Measurements from ENCODE around the gene PRM2. TPM values are rescaled to one million over a fixed set of nuclear protein-coding genes. Genes with fewer than 3 reads are reported as not detected.

Gene PRM2
- total and polyA plus RNA-seq, 9 donors = not detected

DNA sequence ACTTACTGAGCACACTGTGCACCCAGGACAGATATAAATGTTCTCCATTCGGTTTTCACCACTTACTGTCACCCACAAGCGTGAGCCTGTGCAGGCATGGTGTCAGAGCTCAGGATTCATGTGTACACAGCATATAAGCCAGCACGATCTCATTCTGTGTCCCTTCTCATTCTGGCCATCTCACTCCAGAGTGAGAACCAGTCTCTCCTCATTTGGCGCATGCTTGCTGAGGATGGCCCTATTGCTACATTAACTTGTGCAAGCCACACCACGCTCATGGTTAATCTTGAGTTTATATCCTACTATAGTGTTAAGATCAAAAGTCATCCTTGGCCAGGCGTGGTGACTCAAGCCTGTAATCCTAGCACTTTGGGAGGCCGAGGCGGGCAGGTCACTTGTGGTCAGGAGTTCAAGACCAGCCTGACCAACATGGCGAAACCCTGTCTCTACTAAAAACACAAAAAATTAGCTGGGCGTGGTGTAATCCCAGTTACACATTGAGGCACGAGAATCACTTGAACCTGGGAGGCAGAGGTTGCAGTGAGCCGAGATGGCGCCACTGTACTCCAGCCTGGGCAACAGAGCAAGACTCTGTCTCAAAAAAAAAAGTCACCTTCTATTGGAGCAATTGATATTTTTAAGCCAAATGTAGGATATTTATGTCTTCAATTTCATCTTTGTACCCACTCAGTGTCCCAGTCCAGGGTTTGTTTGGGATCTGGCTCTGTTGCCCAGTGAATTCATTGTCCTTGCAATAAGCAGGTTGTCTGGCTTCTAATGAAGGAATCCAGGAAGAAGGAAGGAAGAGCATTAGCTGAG, 41.2 kb downstream of the PRM2 start:
- Histone ChIP-seq H3K4me1 (ENCODE audit: control insufficient read depth, insufficient read depth, low read length) (peaks cover 7% of the 10 kb centered on the region), H3K9me3 (replicated peaks; ENCODE audit: control insufficient read depth, low read depth, low read length) (no peaks in the 10 kb centered on the region), H3K36me3 (ENCODE audit: control insufficient read depth, insufficient read depth, low read length) (no peaks in the 10 kb centered on the region), H3K4me3 (ENCODE audit: low read length) (no peak overlapping the region), H3K27ac (ENCODE audit: low read length) (no peak overlapping the region), H3K27me3 (ENCODE audit: control insufficient read depth, insufficient read depth, low read length) (no peaks in the 10 kb centered on the region)
- DNase-seq = no peak
- 85% methylated on average over 9 of the region's 13 CpGs for WGBS (ENCODE audit: insufficient coverage)

DNA sequence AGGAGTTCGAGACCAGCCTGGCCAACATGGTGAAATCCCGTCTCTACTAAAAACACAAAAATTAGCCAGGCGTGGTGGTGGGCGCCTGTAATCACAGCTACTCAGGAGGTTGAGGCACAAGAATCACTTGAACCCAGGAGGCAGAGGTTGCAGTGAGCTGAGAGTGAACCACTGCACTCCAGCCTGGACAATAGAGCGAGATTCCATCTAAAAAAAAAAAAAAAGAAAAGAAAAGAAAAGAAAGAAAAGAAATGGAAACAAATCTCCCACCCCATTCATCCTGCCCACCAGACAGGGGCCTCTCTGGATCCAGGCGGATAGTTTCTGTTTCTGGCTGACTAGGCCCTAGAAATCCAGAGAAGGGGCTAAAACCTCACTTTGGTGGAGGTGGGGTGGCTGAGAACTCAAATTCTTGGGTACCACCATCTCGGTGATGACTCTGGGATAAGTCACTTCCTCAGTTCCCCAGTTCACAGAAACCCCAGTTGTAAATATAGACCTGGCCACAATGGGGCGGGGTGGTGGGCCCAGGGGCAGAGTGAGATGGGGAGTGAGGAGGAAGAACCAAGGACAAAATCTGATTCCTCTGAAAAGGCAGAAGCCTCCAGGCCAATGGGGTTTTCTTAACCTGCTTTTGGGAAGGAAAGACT, 42.4 kb downstream of the PRM2 start:
- no peak for DNase-seq
- Histone ChIP-seq H3K4me3 (ENCODE audit: low read length) (no peak overlapping the region), H3K4me1 (ENCODE audit: control insufficient read depth, insufficient read depth, low read length) (peaks cover 5% of the 10 kb centered on the region), H3K27me3 (ENCODE audit: control insufficient read depth, insufficient read depth, low read length) (no peaks in the 10 kb centered on the region), H3K9me3 (replicated peaks; ENCODE audit: control insufficient read depth, low read depth, low read length) (no peaks in the 10 kb centered on the region), H3K36me3 (ENCODE audit: control insufficient read depth, insufficient read depth, low read length) (no peaks in the 10 kb centered on the region), H3K27ac (ENCODE audit: low read length) (no peak overlapping the region)
- no CpG with 5 or more reads among the region's 8 CpGs for WGBS (ENCODE audit: insufficient coverage)

DNA sequence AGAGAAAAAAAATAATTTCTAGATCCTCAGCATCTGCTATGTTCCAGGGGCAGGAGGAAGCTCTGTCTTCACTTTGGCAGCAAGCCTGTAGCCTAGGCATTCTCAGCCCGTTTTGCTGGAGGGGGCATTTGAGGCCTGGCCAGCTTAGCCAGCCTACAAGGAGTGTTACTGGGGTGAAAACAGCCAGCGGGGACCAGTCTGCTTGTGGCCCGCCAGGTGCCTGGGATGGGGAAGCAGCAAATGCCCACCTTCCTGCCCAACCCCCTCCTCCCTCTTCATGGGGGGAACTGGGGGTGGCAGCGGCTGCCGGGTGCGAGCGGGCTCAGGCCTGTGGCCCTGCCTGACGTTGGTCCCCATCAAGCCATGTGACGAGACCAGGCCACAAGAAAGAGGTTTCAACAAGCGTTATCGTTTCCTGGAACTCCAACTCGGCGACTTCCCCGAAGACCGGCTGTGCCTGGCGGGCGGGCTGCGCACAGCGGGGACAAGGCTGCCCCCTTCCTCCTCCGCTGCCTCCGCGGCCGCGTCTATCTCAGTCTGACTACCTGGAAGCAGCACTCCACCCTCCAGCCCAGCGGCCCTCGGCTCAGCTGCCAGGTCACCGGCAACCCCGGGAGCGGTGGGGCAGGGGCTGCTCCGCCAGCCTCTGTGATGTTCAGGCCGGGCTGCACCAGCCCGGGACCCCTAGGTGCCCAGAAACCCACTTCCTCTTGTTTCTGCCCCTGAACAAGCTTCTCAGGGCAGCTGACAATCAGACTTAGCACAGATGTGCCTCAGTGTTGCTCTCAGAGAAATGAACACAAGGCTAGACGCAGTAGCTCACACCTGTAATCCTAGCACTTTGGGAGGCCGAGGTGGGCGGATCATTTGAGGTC, 43.2 kb downstream of the PRM2 start:
- no peak overlapping the region for H3K4me3 ChIP-seq (ENCODE audit: low read length)
- H3K27ac ChIP-seq (ENCODE audit: low read length) = no peak overlapping the region
- peaks cover under 1% of the 10 kb centered on the region for H3K27me3 ChIP-seq (ENCODE audit: control insufficient read depth, insufficient read depth, low read length)
- H3K9me3 ChIP-seq (replicated peaks; ENCODE audit: control insufficient read depth, low read depth, low read length) = no peaks in the 10 kb centered on the region
- WGBS (ENCODE audit: insufficient coverage) = 33% methylated on average over 26 of the region's 35 CpGs
- peaks cover 5% of the 10 kb centered on the region for H3K4me1 ChIP-seq (ENCODE audit: control insufficient read depth, insufficient read depth, low read length)
- DNase-seq = no peak
- H3K36me3 ChIP-seq (ENCODE audit: control insufficient read depth, insufficient read depth, low read length) = no peaks in the 10 kb centered on the region

DNA sequence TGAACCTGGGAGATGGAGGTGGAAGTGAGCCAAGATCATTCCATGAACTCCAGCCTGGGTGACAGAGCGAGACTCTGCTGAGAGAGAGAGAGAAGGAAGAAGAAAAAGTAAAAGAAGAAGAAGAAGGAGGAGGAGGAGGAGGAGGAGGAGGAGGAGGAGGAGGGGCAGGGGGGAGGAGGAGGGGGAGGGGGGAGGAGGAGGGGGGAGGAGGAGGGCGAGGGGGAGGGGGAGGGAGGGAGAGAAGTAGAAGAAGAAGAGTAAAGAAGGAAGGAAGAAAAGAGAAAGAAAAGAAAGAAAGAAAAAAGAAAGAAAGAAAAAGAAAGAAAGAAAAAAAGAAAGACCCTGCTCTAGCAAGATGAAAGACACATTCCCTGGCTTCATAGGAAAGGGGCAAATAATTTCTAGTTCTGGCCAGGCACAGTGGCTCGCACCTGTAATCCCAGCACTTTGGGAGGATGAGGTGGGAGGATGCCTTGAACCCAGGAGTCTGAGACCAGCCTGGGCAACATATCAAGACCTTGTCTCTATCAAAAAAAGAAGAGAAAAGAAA, 43.9 kb downstream of the PRM2 start:
- no CpG with 5 or more reads among the region's 3 CpGs for WGBS (ENCODE audit: insufficient coverage)
- H3K4me1 ChIP-seq (ENCODE audit: control insufficient read depth, insufficient read depth, low read length) = peaks cover 5% of the 10 kb centered on the region
- H3K4me3 ChIP-seq (ENCODE audit: low read length) = no peak overlapping the region
- H3K27me3 ChIP-seq (ENCODE audit: control insufficient read depth, insufficient read depth, low read length) = peaks cover 2% of the 10 kb centered on the region
- no peak overlapping the region for H3K27ac ChIP-seq (ENCODE audit: low read length)
- no peaks in the 10 kb centered on the region for H3K36me3 ChIP-seq (ENCODE audit: control insufficient read depth, insufficient read depth, low read length)
- no peak for DNase-seq
- no peaks in the 10 kb centered on the region for H3K9me3 ChIP-seq (replicated peaks; ENCODE audit: control insufficient read depth, low read depth, low read length)

DNA sequence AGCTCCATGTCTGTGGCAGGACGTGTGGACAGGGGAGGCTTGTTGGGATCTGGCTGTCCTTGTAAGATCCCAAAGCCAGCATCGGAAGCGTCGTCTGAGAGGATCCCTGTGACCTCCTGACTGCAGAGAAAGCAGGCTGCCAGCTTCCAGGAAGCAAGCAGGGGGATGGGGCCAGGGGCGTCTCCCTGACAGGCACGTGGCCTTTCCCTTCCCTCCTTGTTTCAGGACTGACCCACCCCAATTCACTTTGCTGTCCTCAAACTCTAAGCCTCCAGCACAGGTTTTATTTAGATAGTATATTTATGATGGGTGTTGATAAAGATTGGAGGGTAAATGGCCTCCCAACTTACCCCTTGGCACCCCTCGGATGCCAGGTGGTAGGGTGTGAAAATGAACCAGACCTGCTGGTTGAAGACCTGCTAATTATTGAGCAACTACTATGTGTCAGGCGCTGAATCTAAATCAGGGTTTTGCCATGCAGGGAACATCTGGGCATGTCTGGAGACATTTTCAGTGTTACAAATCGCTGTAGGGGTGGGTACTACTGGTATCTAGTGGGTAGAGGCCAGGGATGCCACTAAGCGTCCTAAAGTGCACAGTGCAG, 44.8 kb downstream of the PRM2 start:
- Histone ChIP-seq H3K27me3 (ENCODE audit: control insufficient read depth, insufficient read depth, low read length) (peaks cover 2% of the 10 kb centered on the region), H3K4me3 (ENCODE audit: low read length) (no peak overlapping the region), H3K27ac (ENCODE audit: low read length) (no peak overlapping the region), H3K4me1 (ENCODE audit: control insufficient read depth, insufficient read depth, low read length) (peaks cover 5% of the 10 kb centered on the region), H3K36me3 (ENCODE audit: control insufficient read depth, insufficient read depth, low read length) (no peaks in the 10 kb centered on the region), H3K9me3 (replicated peaks; ENCODE audit: control insufficient read depth, low read depth, low read length) (no peaks in the 10 kb centered on the region)
- DNase-seq = no peak
- WGBS (ENCODE audit: insufficient coverage) = 51% methylated on average over 3 of the region's 10 CpGs

DNA sequence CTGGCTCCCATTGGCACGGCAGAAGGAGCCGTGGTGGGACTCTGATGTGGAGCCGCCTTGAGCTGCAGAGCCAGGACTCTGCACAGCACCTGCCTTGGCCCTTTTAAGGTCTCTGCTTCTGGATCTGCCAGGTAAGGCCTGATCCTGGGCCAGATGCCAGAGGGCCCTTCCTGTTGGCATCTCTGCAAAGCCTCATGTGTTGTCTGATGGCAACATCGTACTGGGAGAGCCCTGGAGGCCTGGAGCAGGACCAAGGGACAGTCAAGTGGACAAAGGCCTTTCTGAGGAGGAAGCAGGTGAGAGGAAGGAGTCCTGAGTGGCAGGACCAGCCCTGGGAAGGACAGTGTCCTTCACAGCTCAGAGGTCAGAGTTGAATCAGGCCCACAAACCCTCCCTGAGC, 46.4 kb downstream of the PRM2 start:
- DNase-seq = no peak
- H3K36me3 ChIP-seq (ENCODE audit: control insufficient read depth, insufficient read depth, low read length) = no peaks in the 10 kb centered on the region
- peaks cover 2% of the 10 kb centered on the region for H3K27me3 ChIP-seq (ENCODE audit: control insufficient read depth, insufficient read depth, low read length)
- no peak overlapping the region for H3K4me3 ChIP-seq (ENCODE audit: low read length)
- H3K9me3 ChIP-seq (replicated peaks; ENCODE audit: control insufficient read depth, low read depth, low read length) = no peaks in the 10 kb centered on the region
- peaks cover 13% of the 10 kb centered on the region for H3K4me1 ChIP-seq (ENCODE audit: control insufficient read depth, insufficient read depth, low read length)
- H3K27ac ChIP-seq (ENCODE audit: low read length) = no peak overlapping the region
- 81% methylated on average over 4 of the region's 4 CpGs for WGBS (ENCODE audit: insufficient coverage)

DNA sequence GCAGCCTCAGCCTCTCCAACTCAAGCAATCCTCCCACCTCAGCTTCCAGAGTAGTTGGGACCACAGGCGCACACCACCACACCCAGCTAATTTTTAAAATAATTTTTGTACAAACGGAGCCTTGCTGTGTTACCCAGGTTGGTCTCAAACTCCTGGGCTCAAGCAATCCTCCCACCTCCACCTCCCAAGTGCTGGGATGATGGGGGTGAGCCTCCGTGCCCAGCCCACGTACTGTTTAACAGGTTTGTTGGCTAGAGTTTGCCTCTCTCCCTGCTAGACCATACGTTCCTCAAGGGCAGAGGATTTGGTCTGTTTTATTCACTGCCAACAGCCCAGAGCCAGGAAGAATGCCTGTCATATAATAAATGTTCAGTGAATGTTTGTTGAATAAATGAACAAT, 46.8 kb downstream of the PRM2 start:
- no peak for DNase-seq
- no peak overlapping the region for H3K4me3 ChIP-seq (ENCODE audit: low read length)
- no peaks in the 10 kb centered on the region for H3K9me3 ChIP-seq (replicated peaks; ENCODE audit: control insufficient read depth, low read depth, low read length)
- WGBS (ENCODE audit: insufficient coverage) = no CpG with 5 or more reads among the region's 5 CpGs
- peaks cover 18% of the 10 kb centered on the region for H3K4me1 ChIP-seq (ENCODE audit: control insufficient read depth, insufficient read depth, low read length)
- peaks cover 2% of the 10 kb centered on the region for H3K27me3 ChIP-seq (ENCODE audit: control insufficient read depth, insufficient read depth, low read length)
- H3K27ac ChIP-seq (ENCODE audit: low read length) = no peak overlapping the region
- H3K36me3 ChIP-seq (ENCODE audit: control insufficient read depth, insufficient read depth, low read length) = no peaks in the 10 kb centered on the region

DNA sequence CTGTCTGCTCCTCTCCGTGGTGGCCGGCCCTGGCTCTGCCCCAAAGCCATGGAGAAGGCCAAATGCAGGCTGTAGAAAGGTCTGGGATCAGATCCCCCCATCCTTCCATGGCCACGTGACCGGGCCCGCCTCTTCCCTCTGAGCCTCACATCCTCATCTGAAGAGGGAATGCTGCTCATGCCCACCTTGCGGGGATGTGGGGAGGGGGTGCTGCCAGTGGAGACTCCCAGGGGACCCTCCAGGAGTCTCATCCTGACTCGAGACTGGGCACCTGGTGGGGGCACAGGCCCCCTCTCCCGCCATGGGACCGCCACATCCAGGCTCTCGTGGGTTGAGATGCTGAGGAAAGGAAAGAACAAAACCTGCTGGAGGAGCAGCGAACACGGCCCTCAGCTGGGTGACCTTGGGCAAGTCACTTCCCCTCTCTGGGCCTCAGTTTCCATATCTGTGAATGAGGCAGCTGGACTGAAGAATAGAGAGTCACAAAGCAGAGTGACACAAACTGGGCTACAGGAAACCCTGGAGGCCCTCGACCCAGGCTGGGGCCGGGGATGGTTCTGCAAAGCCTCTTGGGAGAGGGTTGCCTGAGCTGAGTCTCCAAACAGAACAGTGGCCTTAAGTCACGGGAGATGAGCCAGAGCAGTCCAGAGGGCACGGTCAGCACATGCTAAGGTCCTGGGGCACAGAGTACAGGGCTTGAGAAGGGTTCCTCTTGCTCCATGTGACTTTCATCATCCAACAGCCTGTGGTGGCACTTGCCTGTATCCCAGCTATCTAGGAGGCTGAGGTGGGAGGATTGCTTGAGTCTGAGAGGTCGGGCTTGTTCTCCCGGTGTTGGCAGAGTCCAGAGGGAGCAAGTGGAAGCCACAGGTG, 50.4 kb downstream of the PRM2 start:
- Histone ChIP-seq H3K27ac (ENCODE audit: low read length) (no peak overlapping the region), H3K4me1 (ENCODE audit: control insufficient read depth, insufficient read depth, low read length) (peaks cover 19% of the 10 kb centered on the region), H3K36me3 (ENCODE audit: control insufficient read depth, insufficient read depth, low read length) (no peaks in the 10 kb centered on the region), H3K4me3 (ENCODE audit: low read length) (no peak overlapping the region), H3K9me3 (replicated peaks; ENCODE audit: control insufficient read depth, low read depth, low read length) (no peaks in the 10 kb centered on the region), H3K27me3 (ENCODE audit: control insufficient read depth, insufficient read depth, low read length) (peaks cover 2% of the 10 kb centered on the region)
- WGBS (ENCODE audit: insufficient coverage) = 74% methylated on average over 7 of the region's 18 CpGs
- DNase-seq = no peak

Measured in muscle of leg (tissue), 11 donors.